HepG2 (cell line): Measurements from ENCODE around the gene SLC4A2. TPM values are rescaled to one million over a fixed set of nuclear protein-coding genes. Genes with fewer than 3 reads are reported as not detected.

Source experiments
- ATRX ChIP-seq: sonication (generic); formaldehyde crosslinking; IDR thresholded peaks from 2 replicates; pipeline ENCODE4 v1.4.0; 2020; ENCODE audit warnings: missing genetic modification reagents, borderline replicate concordance
- DRAP1 ChIP-seq: IDR thresholded peaks from 2 replicates; pipeline ENCODE4 v1.6.1; 2016; ENCODE audit warnings: missing genetic modification reagents, missing compliant biosample characterization
- HCFC1 ChIP-seq: fragments of 150-350 bp; IDR thresholded peaks from 2 replicates; pipeline ENCODE4 v1.6.1; 2014; ENCODE audit warnings: low read depth, low read length
- NFRKB ChIP-seq: fragments of 450-650 bp; IDR thresholded peaks from 2 replicates; pipeline ENCODE4 v1.6.1; 2017
- NKX3-1 ChIP-seq: sonication (generic); formaldehyde crosslinking; IDR thresholded peaks from 2 replicates; pipeline ENCODE4 v1.5.0; 2020; ENCODE audit warnings: missing genetic modification reagents
- NPAS2 ChIP-seq: sonication (generic); formaldehyde crosslinking; IDR thresholded peaks from 2 replicates; pipeline ENCODE4 v1.8.0; 2022; ENCODE audit warnings: mild to moderate bottlenecking, missing genetic modification reagents, borderline replicate concordance
- NR1H2 ChIP-seq: sonication (generic); formaldehyde crosslinking; IDR thresholded peaks from 2 replicates; pipeline ENCODE4 v1.8.1; 2022; ENCODE audit warnings: low read depth, missing genetic modification reagents, borderline replicate concordance
- PPARG ChIP-seq: conservative IDR thresholded peaks from 2 replicates; pipeline ENCODE4 v1.6.1; 2016; ENCODE audit warnings: missing biosample characterization, missing genetic modification reagents
- PRPF4 ChIP-seq: fragments of 200-400 bp; formaldehyde crosslinking; IDR thresholded peaks from 2 replicates; pipeline ENCODE4 v1.6.1; 2016; ENCODE audit warnings: low read length, low read depth; ENCODE audit not compliant: poor library complexity, severe bottlenecking
- RFX3 ChIP-seq: IDR thresholded peaks from 2 replicates; pipeline ENCODE4 v1.6.1; 2016; ENCODE audit warnings: missing biosample characterization, missing genetic modification reagents
- RORA ChIP-seq: sonication (generic); formaldehyde crosslinking; IDR thresholded peaks from 2 replicates; pipeline ENCODE4 v1.5.0; 2020; ENCODE audit warnings: mild to moderate bottlenecking, missing genetic modification reagents, moderate library complexity
- SP4 ChIP-seq: sonication (generic); formaldehyde crosslinking; IDR thresholded peaks from 2 replicates; pipeline ENCODE4 v1.8.1; 2023; ENCODE audit warnings: mild to moderate bottlenecking, missing genetic modification reagents
- SRSF4 ChIP-seq: fragments of 200-400 bp; formaldehyde crosslinking; IDR thresholded peaks from one replicate; pipeline ENCODE4 v1.6.1; 2018; ENCODE audit warnings: mild to moderate bottlenecking, low read depth, low read length, moderate library complexity; ENCODE audit not compliant: poor library complexity, severe bottlenecking
- ZFP82 ChIP-seq: sonication (generic); formaldehyde crosslinking; IDR thresholded peaks from 2 replicates; pipeline ENCODE4 v1.5.1; 2020; ENCODE audit warnings: mild to moderate bottlenecking, missing genetic modification reagents, borderline replicate concordance
- ZKSCAN5 ChIP-seq: sonication (generic); formaldehyde crosslinking; IDR thresholded peaks from 2 replicates; pipeline ENCODE4 v1.5.1; 2020; ENCODE audit warnings: mild to moderate bottlenecking, missing genetic modification reagents
- ZNF143 ChIP-seq: sonication (generic); formaldehyde crosslinking; IDR thresholded peaks from 2 replicates; pipeline ENCODE4 v1.4.0; 2020; ENCODE audit warnings: missing genetic modification reagents
- ZNF598 ChIP-seq: sonication (generic); formaldehyde crosslinking; IDR thresholded peaks from 2 replicates; pipeline ENCODE4 v1.5.1; 2020; ENCODE audit warnings: mild to moderate bottlenecking, missing genetic modification reagents, borderline replicate concordance
- ZNF672 ChIP-seq: sonication (generic); formaldehyde crosslinking; IDR thresholded peaks from 2 replicates; pipeline ENCODE4 v1.8.1; 2022; ENCODE audit warnings: missing genetic modification reagents
- ZNF737 ChIP-seq: sonication (generic); formaldehyde crosslinking; IDR thresholded peaks from 2 replicates; pipeline ENCODE4 v1.5.0; 2020; ENCODE audit warnings: missing genetic modification reagents, mild to moderate bottlenecking, borderline replicate concordance
- ZZZ3 ChIP-seq: sonication (generic); formaldehyde crosslinking; IDR thresholded peaks from 2 replicates; pipeline ENCODE4 v1.4.0; 2020; ENCODE audit warnings: missing genetic modification reagents, mild to moderate bottlenecking, borderline replicate concordance
- polyA plus RNA-seq, 8 experiments: library from polyadenylated mRNA; depleted of rRNA in 3 of 8; stranded (reverse) in 7 of 8; unstranded in 1 of 8; fragments of >200 nt; fragmentation: Illumina TruSeq in 4 of 8; extraction: Trizol in 4 of 8; gene quantifications; 2 replicates each; pipeline versions ENCODE4 v1.2.1 to v1.2.3, GENCODE V29; 2011 to 2016; ENCODE audit warnings: low read depth in 4 of 8, missing spikeins in 1 of 8, mixed read lengths in 1 of 8; ENCODE audit not compliant: insufficient read depth in 1 of 8
- total RNA-seq, 5 experiments: library from RNA; depleted of rRNA; stranded (reverse); fragments of >200 nt; fragmentation: Illumina TruSeq; extraction: Trizol; gene quantifications; 2 replicates each; pipeline ENCODE4 v1.2.3, GENCODE V29; 2016; ENCODE audit warnings: low read depth in 1 of 5
- TF ChIP-seq, protein P1 (sequence below): sonication (generic); formaldehyde crosslinking; IDR thresholded peaks from 2 replicates; pipeline ENCODE4 v1.5.1; 2020; ENCODE audit warnings: missing genetic modification reagents, mild to moderate bottlenecking, borderline replicate concordance
- TF ChIP-seq, protein P2 (sequence below): sonication (generic); formaldehyde crosslinking; IDR thresholded peaks from 2 replicates; pipeline ENCODE4 v1.4.0; 2020; ENCODE audit warnings: missing genetic modification reagents, borderline replicate concordance
- TF ChIP-seq, protein P3 (sequence below): IDR thresholded peaks from 2 replicates; pipeline ENCODE4 v1.6.1; 2016; ENCODE audit warnings: missing compliant biosample characterization, missing genetic modification reagents, borderline replicate concordance
- TF ChIP-seq, protein P4 (sequence below): IDR thresholded peaks from 2 replicates; pipeline ENCODE4 v1.6.1; 2016; ENCODE audit warnings: mild to moderate bottlenecking

The SLC4A2 gene
- total and polyA plus RNA-seq, 2 of the 13 experiments (the other 11 are each of a cell fraction or from before 2014, with no cell fraction given), result 51.9 to 73.4 TPM

DNA sequence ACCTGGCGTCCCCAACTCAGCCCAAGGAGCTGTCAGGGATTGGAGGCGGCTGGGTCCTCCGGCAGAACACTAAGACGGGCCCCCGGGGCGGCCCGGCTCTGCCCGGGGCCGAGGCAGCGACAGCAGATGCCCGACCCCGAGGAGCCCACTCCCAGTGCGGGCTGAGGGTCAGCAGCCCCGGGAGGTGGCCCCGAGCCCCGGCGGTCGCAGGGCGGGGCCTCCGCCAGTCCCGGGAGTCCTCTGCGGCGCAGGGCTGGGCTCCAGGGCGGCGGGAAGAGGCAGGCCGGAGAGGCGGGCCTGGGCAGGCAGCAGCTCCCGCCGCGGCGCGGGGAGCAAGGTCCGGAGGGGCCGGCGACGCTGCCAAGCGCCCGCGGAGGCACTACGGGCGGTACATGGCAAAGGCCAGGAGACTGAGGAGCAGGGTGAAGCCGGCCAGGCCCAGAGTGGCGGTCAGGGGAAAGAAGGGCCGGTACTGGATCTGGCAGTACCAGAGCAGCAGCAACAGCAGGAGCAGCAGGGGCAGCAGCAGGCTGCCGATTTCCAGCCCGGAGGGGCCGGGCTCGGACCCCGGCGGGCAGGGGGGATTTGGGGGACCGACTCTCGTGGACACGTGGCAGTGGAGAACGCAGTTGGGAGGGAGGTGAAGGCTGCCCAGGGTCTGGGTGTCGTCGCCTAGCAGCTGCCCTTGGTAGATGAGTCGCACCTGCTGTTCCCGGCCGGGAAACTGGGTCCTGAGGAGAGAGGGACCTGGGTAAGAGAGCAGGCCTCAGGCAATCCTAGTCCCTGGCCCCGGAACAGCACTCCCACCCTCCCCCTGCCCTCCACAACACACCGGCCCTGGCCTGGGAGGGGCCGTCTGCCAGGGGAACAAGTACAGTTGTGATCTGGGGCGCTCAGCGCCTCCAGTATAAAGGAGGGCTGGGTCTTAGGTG, 22.0 kb downstream of the SLC4A2 start (continued):
- TF ChIP-seq PPARG (CRISPR knock-in tag), result 0 out of 2 replicates have a peak, but pooled peaks have one; percentile 11
- no peak for TF ChIP-seq HCFC1
- TF ChIP-seq NPAS2 (CRISPR knock-in tag), result no peak
- TF ChIP-seq ZNF143 (CRISPR knock-in tag), result no peak
- TF ChIP-seq, protein P1, sequence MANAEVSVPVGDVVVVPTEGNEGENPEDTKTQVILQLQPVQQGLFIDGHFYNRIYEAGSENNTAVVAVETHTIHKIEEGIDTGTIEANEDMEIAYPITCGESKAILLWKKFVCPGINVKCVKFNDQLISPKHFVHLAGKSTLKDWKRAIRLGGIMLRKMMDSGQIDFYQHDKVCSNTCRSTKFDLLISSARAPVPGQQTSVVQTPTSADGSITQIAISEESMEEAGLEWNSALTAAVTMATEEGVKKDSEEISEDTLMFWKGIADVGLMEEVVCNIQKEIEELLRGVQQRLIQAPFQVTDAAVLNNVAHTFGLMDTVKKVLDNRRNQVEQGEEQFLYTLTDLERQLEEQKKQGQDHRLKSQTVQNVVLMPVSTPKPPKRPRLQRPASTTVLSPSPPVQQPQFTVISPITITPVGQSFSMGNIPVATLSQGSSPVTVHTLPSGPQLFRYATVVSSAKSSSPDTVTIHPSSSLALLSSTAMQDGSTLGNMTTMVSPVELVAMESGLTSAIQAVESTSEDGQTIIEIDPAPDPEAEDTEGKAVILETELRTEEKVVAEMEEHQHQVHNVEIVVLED (CRISPR knock-in tag), result 0 out of 2 replicates have a peak, but pooled peaks have one; percentile 18
- no peak for TF ChIP-seq NFRKB
- TF ChIP-seq RORA (CRISPR knock-in tag), result no peak
- TF ChIP-seq DRAP1 (CRISPR knock-in tag), result no peak
- no peak for TF ChIP-seq ZZZ3
- no peak for TF ChIP-seq ZKSCAN5 (CRISPR knock-in tag)
- no peak for TF ChIP-seq ZNF598
- TF ChIP-seq ATRX (CRISPR knock-in tag), result no peak
- TF ChIP-seq, protein P2, sequence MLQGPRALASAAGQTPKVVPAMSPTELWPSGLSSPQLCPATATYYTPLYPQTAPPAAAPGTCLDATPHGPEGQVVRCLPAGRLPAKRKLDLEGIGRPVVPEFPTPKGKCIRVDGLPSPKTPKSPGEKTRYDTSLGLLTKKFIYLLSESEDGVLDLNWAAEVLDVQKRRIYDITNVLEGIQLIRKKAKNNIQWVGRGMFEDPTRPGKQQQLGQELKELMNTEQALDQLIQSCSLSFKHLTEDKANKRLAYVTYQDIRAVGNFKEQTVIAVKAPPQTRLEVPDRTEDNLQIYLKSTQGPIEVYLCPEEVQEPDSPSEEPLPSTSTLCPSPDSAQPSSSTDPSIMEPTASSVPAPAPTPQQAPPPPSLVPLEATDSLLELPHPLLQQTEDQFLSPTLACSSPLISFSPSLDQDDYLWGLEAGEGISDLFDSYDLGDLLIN (CRISPR knock-in tag), result no peak
- TF ChIP-seq, protein P3, sequence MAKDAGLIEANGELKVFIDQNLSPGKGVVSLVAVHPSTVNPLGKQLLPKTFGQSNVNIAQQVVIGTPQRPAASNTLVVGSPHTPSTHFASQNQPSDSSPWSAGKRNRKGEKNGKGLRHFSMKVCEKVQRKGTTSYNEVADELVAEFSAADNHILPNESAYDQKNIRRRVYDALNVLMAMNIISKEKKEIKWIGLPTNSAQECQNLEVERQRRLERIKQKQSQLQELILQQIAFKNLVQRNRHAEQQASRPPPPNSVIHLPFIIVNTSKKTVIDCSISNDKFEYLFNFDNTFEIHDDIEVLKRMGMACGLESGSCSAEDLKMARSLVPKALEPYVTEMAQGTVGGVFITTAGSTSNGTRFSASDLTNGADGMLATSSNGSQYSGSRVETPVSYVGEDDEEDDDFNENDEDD (CRISPR knock-in tag), result 0 out of 2 replicates have a peak, but pooled peaks have one; percentile 14
- TF ChIP-seq NR1H2 (CRISPR knock-in tag), result no peak
- no peak for TF ChIP-seq SP4 (CRISPR knock-in tag)
- no peak for TF ChIP-seq ZNF737 (CRISPR knock-in tag)
- no peak for TF ChIP-seq SRSF4
- TF ChIP-seq RFX3 (CRISPR knock-in tag), result no peak
- no peak for TF ChIP-seq ZNF672 (CRISPR knock-in tag)
- TF ChIP-seq PRPF4, result no peak
- 0 out of 2 replicates have a peak, but pooled peaks have one; percentile 8 for TF ChIP-seq ZFP82
- TF ChIP-seq, protein P4, sequence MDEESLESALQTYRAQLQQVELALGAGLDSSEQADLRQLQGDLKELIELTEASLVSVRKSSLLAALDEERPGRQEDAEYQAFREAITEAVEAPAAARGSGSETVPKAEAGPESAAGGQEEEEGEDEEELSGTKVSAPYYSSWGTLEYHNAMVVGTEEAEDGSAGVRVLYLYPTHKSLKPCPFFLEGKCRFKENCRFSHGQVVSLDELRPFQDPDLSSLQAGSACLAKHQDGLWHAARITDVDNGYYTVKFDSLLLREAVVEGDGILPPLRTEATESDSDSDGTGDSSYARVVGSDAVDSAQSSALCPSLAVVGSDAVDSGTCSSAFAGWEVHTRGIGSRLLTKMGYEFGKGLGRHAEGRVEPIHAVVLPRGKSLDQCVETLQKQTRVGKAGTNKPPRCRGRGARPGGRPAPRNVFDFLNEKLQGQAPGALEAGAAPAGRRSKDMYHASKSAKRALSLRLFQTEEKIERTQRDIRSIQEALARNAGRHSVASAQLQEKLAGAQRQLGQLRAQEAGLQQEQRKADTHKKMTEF (CRISPR knock-in tag), result no peak
- no peak for TF ChIP-seq NKX3-1
